ENCODE measurements around the gene SPTBN5.
A peak's percentile ranks its signal among the peaks of the same experiment; 100 is the strongest.

Gene SPTBN5

DNA sequence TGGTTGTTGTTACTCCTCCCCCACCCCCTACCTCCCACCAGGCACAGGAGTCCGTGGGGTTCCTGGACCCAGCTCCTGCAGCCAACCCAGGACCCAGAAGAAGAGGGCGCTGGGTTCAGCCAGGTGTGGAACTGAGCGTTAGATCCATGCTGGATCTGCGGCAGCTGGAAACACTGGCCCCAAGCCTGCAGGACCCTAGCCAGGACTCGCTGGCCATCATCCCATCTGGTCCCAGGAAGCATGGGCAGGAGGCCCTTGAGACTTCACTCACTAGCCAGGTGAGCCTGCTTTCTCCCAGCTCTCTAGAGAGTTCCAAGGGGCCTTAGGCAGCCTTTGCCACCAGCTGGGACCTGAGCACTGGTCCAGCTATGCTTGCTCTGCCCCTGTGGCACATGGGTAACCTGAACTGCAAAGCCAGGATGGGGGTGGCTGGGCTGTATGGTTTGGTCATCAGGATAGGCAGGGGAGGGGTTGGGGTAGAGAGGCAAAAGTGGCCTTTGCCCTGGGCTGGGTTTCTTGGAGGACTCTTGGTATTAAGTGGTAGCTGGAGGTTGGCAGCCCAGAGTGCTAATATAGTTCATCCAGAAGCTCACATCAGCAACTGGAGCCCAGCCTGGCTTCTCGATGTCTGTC, 72.9 kb downstream of the SPTBN5 start:
- DNase-seq: no peak

DNA sequence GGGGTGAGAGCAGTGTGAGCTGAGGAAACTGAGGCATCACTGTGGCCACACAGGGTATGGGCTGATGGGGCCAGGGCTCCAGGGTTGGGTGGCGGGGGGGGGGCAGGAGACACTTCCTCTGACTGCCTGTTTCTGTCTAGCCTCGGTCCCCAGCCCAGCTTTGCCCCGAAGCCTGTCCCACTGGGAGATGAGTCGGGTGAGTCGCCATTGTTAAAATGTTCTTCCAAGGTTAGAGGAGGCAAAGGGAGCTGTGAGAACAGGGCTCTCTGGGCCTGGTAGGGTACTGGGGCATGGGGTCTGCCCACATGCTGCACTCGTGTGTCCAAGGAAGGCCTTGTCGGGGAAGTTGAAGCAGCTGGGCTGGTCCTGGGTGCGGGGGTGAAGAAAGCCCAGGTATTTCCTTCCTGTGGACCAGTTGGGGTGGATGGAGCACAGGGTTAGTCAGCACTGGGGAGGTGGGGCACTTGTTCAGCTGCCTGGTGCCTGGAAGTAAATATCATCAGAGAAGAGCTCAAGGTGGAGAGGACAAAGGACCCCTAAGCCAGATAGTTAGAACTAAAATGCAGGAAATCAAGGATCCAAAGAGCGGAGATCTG, 74.3 kb downstream of the SPTBN5 start:
- no peak for DNase-seq

DNA sequence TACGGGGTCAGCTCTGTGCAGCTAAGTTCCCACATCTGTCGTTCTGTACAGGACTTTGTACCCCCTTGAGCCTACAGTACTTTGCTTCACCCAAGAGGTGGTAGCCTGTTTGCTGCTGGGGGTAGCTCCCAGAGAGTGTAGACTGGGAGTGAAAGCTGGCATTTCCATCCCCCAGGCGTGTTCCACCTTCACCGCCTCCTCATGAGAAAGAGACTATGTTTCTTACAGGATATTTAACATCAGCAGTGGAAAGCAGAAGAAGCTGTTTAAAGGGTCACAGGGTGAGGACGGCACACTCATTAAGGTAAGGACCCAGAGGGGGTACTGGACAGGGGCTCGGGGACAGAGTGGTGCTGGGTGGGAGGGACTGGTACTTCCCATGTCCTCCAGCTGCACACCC, 76.1 kb downstream of the SPTBN5 start:
- DNase-seq: no peak

DNA sequence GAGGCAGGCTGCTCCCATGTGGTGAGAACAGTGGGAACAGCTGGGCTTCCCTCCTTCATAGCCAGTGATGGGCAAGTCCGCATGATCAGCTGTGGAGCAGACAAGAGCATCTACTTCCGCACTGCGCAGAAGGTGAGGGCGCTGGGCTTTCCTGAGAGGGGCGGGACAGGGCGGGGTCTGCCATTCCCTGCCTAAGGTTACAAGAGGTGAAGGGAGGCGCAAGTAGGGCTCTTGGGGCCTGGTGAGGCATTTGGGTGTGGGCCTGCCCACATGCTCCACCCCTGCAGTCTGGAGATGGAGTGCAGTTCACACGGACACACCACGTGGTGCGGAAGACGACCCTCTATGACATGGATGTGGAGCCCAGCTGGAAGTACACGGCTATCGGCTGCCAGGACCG, 76.5 kb downstream of the SPTBN5 start:
- no peak for DNase-seq

DNA sequence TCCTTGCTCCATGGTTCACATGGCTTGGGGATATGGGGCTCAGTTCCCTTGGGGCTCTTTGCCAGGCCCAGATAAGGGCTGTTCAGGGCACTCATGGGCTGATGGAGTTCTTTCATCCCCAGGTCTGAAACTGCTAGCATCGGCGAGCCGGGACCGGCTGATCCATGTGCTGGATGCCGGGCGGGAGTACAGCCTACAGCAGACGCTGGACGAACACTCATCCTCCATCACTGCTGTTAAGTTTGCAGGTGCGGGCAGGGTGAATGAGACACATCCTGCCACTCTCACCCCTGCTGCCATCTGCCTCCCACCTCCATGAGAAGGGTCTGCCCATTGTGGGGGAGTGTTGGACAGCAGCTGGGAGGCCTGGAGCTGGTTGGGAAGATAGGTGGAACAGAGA, 77.1 kb downstream of the SPTBN5 start:
- no peak for DNase-seq

DNA sequence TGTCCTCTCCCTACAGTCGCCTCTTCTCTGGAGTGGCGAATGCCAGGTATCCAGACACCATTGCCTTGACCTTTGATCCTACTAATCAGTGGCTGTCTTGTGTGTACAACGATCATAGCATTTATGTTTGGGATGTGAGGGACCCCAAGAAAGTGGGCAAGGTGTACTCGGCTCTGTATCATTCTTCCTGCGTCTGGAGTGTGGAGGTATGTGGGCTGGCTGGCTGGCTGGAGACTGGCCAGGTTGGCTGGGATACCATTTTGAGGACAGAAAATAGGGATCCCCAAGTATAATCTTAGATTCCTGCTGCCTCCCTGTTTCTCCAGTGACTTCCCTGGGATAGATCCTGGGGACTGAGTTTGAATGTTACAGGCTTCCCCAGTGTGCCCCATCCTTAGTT, 79.3 kb downstream of the SPTBN5 start:
- DNase-seq: no peak

DNA sequence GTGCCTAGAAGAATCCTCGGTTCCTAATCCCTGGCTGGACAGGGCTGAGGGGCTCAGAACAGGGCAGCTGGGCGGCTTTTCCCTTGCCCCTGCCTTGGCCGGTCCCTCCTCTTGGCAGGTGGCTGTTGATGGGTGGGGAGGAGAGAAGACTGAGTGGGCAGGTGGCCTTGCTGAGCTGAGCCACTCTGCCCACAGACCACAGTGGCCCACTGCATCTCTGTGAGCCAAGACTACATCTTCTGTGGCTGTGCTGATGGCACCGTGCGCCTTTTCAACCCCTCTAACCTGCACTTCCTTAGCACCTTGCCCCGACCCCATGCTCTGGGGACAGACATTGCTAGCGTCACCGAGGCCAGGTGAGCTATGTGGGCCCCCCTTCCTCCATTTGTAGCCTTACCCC, 80.4 kb downstream of the SPTBN5 start:
- no peak for DNase-seq

DNA sequence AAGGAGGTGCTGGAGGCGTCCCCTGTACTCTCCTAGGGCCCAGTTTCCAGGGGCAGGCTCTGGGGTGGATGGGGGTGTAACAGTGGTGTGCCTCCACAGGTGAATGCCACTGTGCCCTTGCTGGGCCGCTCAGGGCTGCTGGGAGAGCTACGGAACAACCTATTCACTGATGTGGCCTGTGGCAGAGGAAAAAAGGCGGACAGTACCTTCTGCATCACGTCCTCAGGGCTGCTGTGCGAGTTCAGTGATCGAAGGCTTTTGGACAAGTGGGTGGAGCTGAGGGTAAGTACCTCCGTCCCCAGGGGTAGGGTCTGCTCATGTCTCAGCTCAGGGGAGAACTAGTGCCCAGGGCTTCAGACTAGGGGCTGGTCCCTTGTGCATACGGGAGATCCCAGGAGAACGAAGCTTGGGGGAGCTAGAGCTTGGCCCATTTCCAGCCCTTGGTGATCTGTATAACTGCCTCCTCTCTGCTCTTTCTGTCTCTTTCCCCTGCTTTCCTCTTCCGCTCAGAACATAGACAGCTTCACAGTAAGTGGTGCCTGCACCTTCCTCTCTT, 81.0 kb downstream of the SPTBN5 start:
- no peak for DNase-seq

DNA sequence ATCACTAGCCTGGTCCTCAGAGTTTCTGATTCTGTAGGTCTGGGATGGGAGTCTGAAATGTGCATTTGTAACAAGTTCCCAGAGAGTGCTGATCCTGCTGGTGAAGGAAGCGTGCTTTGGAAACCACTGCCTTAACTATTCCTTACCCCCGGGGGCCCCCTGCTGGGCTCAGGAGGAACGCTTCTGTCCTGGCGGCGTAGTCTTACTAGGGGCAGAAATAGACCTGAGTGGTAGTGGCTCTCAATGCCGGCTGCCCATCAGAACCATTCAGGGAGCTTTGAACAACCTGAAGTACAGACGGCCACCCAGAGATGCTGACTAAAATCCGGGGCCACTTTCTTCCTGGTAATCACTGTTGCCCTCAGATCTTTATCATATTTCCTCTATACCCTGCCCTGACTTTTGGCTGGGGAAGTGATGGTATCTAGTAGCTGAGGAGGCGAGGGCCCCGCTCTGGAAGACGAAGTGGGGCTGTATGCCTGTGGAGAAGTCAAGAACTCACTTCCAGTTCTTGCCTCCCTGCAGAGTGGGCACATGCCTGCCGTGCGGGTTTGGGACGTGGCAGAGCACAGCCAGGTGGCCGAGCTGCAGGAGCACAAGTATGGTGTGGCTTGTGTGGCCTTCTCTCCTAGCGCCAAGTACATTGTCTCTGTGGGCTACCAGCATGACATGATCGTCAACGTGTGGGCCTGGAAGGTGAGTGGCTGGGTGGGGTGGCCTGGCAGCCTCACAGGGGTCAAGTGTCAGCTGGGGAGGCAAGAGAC, 82.2 kb downstream of the SPTBN5 start:
- DNase-seq: peak; percentile 76

DNA sequence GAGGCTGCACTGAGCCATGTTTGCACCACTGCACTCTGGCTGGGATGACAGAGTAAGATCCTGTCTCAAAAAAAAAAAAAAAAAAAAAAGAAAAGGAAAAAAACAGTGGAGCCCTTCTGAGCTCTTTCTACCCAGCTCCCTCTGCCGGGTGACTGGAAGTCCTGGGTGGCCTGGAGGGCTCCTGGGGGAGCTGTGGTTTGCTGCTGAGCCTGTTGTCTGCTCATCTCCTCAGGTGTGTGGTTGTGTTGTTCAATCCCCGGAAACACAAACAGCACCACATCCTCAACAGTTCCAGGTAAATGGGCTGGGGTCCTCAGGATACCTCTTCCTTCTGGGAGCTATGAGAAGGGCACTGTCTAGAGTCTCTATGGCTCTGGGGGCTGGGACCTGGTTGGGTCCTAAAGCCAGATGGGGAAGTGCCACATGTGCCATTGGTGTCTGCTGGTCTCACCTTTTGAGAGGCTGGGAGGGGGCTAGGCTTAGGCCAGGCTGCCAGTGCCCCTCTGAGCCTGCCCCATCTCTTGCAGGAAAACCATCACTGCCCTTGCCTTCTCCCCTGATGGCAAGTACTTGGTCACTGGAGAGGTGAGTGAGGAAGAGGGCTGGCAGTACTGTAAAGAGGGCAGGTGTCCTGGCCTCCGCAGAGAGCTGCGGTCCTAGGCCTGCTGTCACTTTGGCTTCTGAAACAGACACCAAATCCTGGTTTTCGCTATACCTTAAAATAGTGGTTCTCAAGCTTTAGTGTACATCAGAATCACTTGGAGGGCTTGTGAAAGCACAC, 83.0 kb downstream of the SPTBN5 start:
- no peak for DNase-seq

DNA sequence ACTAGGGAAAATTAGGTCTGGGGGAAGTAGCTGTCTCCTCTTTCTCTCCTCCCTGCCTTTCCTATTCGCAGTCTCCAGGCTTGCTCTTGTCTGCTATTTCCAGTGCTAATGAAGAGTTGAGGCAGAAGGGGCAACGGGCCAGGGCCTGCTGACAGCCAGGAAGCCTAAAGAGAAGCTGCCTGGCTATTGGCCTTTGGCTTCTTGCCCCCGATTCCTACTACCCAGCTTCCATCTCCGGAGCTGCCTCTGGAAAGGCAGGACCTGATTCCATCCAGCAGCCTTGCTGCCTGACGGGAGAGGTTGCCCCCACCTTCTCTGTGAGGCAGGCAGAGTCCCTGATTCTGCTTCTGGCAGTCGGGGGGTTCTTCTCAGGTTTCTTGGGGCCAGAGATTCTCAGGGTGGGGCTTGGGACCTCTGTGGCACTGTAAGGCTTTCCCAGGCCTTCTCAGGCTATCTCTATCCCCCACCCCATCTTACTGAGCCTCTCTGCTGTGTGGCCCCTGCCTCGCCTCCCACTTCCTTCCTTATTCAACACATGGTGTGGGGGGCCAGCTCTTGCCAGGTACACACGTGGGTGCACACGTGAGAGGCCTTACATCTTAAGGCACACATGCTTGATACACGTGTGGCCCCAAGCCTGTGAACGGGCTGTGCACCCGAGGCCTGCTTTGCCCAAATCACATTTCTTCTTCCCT, 84.2 kb downstream of the SPTBN5 start:
- no peak for DNase-seq

DNA sequence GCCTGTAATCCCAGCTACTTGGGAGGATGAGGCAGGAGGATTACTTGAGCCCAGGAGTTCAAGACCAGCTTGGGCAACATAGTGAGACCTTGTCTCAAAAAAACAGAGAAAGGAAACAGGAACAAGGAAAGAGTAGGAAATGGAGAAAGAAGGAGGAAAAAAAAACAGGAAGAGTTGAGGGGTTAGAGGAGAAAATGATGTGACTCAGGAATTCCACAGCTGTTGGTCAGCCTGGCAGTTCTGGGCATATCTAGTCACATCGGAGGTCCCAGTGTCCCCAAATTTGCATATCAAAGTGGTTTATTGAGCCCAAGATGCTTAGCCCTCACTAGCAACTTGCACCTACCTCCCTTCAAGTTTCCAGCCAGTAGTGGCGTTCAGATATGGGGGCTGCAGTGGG, 84.7 kb downstream of the SPTBN5 start:
- no peak for DNase-seq

DNA sequence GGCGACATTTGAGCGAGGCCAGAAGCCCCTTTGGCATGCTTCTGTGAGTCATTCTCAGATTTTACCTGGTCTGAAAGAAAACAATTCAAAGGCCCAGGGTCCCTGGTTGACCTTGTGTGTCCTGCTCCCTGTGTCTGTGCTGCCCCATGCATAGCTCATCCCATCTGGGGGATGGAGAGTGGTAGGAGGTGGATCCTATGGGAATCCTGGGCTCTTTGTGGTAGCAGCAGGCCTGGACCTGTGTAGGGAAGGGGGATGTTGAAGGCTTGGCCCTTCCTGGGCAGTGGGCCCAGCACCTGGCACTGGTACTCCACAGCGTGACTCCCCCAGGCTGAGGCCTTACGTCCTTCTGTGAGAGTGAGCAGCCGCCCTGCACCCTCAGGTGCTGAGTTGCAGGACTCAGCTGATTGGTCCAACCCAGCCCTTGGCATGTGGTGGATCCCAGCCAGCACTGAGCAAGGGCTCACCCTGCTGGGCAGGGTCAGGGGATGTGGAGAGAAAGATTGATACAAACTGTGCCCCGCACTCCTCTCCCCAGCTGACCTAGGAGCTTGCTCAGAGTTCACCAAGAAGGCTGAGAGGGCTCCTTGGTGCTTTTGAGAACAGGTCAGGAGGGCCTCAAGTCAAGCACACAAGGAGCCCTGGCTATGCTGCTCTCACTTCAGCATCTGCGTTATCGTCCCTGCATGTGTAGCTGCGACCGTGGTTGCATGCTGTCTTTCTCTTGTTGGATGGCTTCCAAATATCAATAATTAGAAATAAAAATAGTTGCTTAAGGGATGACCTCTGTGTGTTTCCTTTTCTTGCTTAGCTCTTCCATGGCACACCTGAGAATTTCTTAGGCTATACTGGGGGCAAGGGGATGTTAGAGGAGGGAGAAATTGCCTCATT, 87.3 kb downstream of the SPTBN5 start:
- DNase-seq: no peak

DNA sequence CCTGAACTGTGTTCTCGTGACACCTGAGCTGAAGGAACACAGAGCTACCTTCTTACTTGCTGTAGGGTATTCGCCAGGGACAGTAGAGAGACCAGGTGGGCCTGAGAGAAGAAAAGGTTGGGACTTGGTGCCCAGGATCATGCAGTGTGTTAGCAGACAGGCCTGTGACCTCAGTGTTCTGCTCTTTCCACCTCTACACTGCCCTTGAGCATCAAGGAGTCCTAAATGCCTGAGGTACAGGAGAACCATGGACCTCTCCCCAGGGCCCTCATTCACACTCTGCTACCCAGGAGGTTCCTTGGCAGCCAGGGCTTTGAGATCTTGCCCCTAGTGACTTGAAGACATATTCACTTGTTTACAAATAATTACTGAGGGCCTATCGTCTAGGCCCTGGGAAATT, 88.1 kb downstream of the SPTBN5 start:
- DNase-seq: no peak

DNA sequence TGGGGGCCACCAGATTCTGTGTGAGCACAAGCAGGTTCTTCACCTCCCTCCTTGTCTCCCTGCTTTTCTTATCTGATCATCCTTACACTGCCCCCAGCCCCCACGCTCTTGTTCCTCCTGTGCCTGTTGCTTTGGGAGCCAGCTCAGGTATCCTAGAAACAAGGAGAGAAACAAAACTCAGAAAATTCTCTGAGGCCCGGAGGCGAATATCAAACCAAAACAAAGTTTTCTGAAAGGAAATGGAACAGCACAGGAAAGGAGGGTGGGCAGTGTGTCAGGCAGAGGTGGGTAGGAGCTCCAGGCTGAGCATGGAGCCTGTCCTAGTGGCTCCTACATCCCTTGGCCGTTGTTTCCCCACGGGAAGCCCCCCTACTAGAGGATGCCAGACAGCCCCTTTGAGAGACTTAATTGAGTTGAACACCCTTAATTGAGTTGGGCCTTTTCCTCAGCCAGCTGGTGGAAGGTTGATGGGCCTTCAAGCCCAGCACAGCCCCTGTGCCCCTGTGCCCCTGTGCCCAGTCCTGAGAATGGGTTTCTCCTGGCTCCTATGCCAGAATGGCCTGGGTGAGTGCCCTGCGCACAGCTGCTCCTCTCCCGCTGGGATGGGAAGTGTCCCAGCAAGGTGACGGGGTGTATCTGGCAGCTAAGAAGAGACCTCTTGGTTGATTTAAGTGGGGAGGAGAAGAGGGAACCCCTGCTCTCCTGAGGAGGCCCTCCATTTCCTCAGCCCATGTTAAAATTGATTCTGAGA, 88.8 kb downstream of the SPTBN5 start:
- no peak for DNase-seq

DNA sequence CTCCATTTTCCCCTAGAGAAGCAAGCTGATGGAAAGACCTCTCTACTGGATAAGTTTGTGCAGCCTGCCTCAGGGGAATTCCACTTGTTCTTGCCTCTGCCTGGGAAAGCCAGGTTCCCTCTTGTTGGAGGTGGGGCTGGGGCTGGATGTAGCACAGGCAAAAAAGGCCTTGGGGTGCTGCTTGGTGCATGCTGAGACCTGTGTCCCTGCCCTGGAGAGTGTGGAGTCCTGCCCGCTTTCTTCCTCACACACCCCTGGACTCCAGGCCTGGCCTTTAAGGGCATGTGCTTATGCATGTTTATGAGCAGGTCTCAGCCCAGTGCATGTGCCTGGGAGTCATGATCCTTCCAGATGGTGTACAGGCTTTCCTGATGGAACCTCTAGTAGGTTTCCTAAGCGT, 89.5 kb downstream of the SPTBN5 start:
- DNase-seq: no peak

DNA sequence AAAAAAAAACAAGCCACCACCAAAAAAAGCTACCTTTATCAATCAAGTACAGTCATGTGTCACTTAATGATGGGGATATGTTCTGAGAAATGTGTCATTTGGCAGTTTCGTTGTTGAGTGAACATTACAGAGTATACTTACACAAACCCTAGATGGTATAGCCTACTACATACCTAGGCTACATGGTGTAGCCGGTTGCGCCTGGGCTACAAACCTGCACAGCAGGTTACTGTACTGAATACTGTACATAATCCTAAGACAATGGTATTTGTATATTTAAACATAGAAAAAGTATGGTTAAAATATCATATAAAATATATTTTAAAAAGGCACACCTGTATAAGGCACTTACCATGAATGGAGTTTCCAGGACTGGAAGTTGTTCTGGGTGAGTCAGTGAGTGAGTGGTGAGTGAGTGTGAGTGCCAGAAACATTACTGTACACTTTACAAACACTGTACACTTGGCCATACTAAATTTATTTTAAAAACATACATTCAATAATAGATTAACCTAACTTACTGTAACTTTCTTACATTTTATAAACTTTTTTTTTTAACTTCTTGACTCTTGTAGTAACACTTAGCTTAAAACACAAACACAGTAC, 91.9 kb downstream of the SPTBN5 start:
- DNase-seq: no peak

DNA sequence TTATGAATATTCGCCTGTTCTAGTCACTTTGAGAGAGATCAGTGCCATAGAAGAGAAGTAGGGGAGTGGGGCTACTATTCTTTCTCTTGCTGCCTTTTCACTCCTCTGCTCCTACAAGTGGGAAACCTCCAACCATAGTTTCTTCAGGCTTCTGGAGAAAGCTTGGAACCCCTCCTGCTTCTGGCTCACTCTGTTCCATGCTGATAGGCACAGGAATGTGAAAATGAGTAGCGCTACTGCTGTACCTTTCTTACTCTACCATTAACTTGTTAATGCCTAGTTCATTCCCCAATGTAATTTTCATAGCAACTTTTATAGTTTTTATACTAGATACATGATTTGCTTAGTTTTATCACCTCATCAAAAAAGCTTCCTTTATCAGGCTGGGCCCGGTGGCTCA, 92.7 kb downstream of the SPTBN5 start:
- DNase-seq: no peak

DNA sequence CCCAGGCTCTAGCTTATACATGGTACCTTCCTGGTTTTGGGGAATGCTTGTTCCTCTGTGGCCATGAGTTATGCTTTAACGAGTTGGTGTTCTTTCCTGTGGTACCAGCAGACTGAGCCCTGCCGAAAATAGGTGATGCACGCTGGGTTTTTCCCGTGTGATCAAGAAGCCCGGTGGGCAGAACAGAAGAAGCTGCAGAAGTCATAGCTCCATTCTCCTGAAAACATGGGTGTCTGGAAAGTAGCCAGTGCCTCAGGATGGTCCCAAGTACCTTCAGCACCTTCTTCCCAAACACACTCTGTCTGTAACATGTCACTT, 94.4 kb downstream of the SPTBN5 start:
- no peak for DNase-seq

DNA sequence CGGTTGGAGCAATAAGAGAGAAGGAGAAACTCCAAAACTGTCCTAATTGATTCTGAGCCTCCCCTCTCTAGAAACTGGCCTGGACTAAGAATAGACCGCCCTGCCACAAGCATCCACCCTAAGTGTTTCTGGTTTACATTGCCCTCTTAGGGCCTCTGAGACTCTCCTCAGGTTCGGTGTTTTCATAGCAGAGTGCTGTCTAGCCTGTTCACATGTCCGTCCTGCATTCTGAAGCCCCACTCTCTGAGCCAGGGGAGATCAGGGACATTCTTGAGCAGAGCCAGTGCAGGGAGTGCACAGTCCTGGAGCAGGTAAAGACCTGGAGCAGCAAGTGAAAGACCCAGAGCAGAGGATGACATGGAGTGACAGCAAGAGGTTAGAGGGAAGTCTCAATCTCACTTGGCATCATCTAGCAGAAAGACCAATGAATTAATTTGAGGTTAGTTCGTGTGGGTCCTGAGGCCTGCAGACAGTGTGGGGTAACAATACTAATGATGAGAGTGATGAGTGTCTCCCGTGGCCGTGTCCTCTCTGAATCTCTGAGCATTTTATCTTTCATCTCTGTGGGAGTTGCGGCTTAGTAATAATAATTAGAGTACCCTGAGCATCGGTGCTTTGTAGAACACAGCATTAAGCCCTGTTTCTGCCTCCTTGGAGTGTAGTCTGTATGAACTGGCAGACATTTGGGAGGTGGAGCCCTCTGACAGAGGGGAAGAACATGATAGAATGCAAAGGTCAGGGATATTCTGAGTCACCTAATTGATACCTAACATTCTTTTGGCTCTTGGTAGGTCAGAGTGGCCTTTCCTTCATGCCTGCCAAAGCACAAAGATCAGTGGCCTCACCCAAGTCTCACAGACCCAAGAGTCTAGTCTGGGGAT, 95.0 kb downstream of the SPTBN5 start:
- DNase-seq: no peak

All from activated CD4-positive, alpha-beta T cell treated with anti-CD3 and anti-CD28 coated beads, Interleukin-2, amount 50 U/mL, for 16 hours (primary cell).